Activated CD8-positive, alpha-beta T cell treated with anti-CD3 and anti-CD28 coated beads, Interleukin-2, amount 10 ng/mL, durations not matched to agents 7 days and 5 days (primary cell): ENCODE results near the gene NECAP2. TPM values are rescaled to one million over a fixed set of nuclear protein-coding genes. Genes with fewer than 3 reads are reported as not detected.
"Not testable (repeated sequence)": the region's sequence is repeated elsewhere in the genome, so short reads cannot be mapped to it uniquely, and the experiment has no call there.

Experiments used
- ATAC-seq: fragments of 150-1000 bp; cut with Tn5 transposase; one replicate; pipeline ENCODE4 v1.10.0; 2021; ENCODE audit warnings: moderate library complexity
- CTCF ChIA-PET: fragments of 350-600 bp; sonication (Branson Sonifier 250); formaldehyde crosslinking; loops from one replicate; lab custom pipeline; 2021; ENCODE audit warnings: antibody characterized with exemption; lab: Charles Lee
- POLR2A ChIA-PET: fragments of 350-600 bp; sonication (Branson Sonifier 250); formaldehyde crosslinking; loops from one replicate; lab custom pipeline; 2021; ENCODE audit warnings: antibody characterized with exemption; lab: Charles Lee
- DNase-seq: peaks from one replicate; pipeline ENCODE4 v3.0.0-alpha.2; 2020
- H3K27ac Mint-ChIP-seq: one replicate; pipeline ENCODE4 v1.8.0; 2021; ENCODE audit warnings: mild to moderate bottlenecking, mixed read lengths
- H3K27me3 Mint-ChIP-seq: one replicate; pipeline ENCODE4 v1.8.0; 2021; ENCODE audit warnings: low read depth, mixed read lengths
- H3K36me3 Mint-ChIP-seq: one replicate; pipeline ENCODE4 v1.8.0; 2021; ENCODE audit warnings: low read depth, mixed read lengths
- H3K4me1 Mint-ChIP-seq: one replicate; pipeline ENCODE4 v1.8.0; 2021; ENCODE audit warnings: low read depth, mixed read lengths
- H3K4me3 Mint-ChIP-seq: one replicate; pipeline ENCODE4 v1.8.0; 2021; ENCODE audit warnings: mild to moderate bottlenecking, mixed read lengths
- H3K9me3 Mint-ChIP-seq: one replicate; pipeline ENCODE4 v1.8.0; 2022; ENCODE audit warnings: mixed read lengths; ENCODE audit not compliant: insufficient read depth
- total RNA-seq, 2 experiments: library from RNA; stranded (reverse); gene quantifications; one replicate each; pipeline ENCODE4 v1.2.3, GENCODE V29; 2021

Gene NECAP2
- total RNA-seq, 2 experiments from 2014 or later, result 93.8 to 94.3 TPM

DNA sequence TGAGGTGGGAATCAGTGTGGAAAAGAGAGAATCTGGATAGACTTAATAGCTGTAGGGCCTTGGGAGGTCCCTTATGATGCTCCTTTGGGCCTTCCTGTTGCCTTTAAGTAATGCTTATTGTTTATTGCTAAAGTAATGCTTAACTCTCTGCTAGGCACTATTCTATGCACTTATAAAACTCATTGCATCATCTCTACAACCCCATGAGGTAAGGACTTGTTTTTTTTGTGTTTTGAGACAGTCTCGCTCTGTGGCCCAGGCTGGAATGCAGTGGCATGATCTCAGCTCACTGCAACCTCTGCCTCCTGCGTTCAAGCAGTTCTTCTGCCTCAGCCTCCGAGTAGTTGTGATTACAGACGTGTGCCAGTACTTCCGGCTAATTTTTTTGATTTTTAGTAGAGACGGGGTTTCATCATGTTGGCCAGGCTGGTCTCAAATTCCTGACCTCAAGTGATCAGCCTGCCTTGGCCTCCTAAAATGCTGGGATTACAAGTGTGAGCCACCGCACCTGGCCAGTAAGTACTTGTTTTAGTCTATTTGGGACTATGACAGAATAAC is 22.3 kb downstream of the NECAP2 start:
- Mint-ChIP-seq H3K4me3 (no peak overlapping the region), H3K36me3 (peaks cover 53% of the 10 kb centered on the region)
- POLR2A ChIA-PET, result interaction anchor here (1.7 kb wide), 1 partner anchor 22 kb away, joined by 5 read pairs; the partner anchor contains the start of gene NECAP2

DNA sequence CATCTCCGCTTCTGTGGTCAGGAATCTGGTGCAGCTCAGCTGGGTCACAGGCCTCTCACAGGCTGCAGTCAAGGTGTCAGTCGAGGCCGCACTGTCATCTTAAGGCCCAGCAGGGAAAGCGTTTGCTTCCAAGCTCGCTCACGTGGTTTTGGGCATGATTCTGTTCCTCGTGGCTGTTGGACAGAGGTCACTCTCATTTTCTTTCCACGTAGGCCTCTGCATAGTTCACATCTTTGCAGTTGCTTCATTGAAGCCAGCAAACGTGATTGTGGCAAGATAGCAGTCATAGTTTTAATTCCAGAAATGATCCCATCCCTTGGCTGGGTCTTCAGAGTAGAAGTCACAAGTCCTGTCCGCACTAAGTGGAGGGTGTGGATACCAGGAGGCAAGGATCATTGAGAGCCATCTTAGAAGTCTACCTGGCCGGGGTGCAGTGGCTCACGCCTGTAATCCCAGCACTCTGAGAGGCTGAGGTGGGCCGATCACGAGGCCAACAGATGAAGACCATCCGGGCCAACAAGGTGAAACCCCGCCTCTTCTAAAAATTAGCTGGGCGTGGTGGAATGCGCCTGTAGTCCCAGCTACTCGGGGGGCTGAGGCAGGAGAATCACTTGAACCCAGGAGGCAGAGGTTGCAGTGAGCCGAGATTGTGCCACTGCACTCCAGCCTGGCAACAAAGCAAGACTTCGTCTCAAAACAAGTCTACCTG is 24.5 kb downstream of the NECAP2 start:
- CTCF ChIA-PET, result no interaction called here
- Mint-ChIP-seq H3K4me1 (no peaks in the 10 kb centered on the region), H3K9me3 (no peaks in the 10 kb centered on the region), H3K36me3 (peaks cover 33% of the 10 kb centered on the region), H3K27me3 (no peaks in the 10 kb centered on the region), H3K4me3 (no peak overlapping the region), H3K27ac (no peak overlapping the region)
- POLR2A ChIA-PET, result interaction anchor here (0.6 kb wide), 1 partner anchor 24 kb away, joined by 3 read pairs; no protein-coding TSS in a partner anchor
- DNase-seq, result no peak
- ATAC-seq, result no peak

More for the DNA sequence above, 22.3 kb downstream of the NECAP2 start:
- CTCF ChIA-PET, result no interaction called here
- ATAC-seq (no peak), DNase-seq (no peak)
- Mint-ChIP-seq H3K27me3 (no peaks in the 10 kb centered on the region), H3K9me3 (no peaks in the 10 kb centered on the region), H3K4me1 (no peaks in the 10 kb centered on the region), H3K27ac (no peak overlapping the region)

DNA sequence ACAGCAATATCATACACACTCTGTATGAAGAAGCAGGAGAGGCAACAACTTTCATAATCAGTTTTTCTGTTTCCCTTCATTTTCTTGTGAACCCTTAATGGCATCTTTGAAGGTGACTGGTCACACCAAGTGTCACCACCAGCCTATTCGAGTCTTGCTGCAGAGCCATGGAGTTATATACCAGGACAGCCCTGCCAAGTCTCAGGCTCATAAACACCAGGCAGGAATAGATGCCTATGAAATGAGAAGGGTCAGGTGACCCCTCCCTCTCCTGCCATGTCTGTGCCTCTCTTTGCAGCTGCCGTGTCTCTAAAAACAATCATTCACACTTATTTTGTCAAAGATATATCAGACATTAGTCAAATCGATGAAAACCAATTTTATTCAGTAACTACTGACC is 28.0 kb downstream of the NECAP2 start:
- no peak overlapping the region for H3K27ac Mint-ChIP-seq

DNA sequence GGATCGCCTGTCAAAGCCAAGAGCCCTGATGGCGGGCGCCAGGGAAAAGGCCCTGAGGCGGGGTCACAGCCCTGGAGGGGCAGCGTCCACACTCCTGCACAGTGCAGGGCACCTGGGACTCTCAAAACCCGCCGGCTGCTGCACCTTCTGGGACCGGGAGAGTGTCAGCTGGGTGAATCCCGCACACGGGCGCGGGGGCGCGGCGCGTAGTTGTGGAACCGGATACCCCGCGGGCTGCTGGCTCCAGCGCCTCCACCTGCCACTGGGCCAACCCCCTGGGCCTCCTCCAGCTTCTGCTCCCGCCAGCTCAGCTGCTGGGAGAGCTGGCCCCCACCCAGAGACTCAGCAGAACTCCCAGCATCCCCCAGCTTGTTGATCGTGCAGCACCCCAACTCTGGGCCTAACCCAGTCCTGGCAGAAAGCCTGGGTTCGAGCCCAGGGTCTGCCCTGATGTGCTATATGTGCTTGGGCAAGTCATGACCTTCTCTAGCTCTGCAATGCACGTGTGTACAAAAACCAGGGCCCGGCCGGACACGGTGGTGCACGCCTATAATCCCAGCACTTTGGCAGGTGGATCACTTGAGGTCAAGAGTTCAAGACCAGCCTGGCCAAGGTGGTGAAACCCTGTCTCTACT is 33.8 kb downstream of the NECAP2 start:
- ChIA-PET POLR2A (no interaction called here), CTCF (no interaction called here)
- Mint-ChIP-seq H3K4me3 (no peak overlapping the region), H3K4me1 (no peaks in the 10 kb centered on the region), H3K36me3 (peaks cover 4% of the 10 kb centered on the region), H3K9me3 (no peaks in the 10 kb centered on the region), H3K27me3 (no peaks in the 10 kb centered on the region), H3K27ac (no peak overlapping the region)
- ATAC-seq (no peak), DNase-seq (no peak)

More for the DNA sequence above, 28.0 kb downstream of the NECAP2 start:
- no peak for ATAC-seq
- no peaks in the 10 kb centered on the region for H3K4me1 Mint-ChIP-seq
- no peaks in the 10 kb centered on the region for H3K27me3 Mint-ChIP-seq
- POLR2A ChIA-PET, result no interaction called here
- CTCF ChIA-PET, result interaction anchor here (0.6 kb wide), 1 partner anchor 29 kb away, joined by 3 read pairs; no protein-coding TSS in a partner anchor
- H3K36me3 Mint-ChIP-seq, result peaks cover 11% of the 10 kb centered on the region
- H3K4me3 Mint-ChIP-seq, result no peak overlapping the region
- DNase-seq, result no peak
- H3K9me3 Mint-ChIP-seq, result no peaks in the 10 kb centered on the region

DNA sequence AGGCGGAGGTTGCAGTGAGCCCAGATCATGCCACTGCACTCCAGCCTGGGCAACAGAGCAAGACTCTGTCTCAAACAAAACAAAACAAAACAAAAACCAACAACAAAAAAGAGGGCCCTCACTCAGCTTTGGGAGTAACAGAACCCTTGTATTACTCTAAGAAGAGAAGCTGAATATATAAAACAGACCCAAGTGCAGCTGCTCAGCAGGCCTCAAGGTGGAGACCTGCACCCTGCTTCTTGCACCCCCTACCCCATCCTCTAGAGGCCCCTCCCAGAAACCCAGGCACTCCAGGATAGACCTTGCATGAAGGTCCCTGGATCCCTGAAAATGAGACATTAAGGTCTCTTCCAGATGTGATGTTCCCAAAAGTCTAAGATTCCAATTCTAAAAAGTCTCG is 34.4 kb downstream of the NECAP2 start:
- H3K9me3 Mint-ChIP-seq, H3K4me3 Mint-ChIP-seq, DNase-seq, ATAC-seq, POLR2A ChIA-PET, H3K36me3 Mint-ChIP-seq, H3K4me1 Mint-ChIP-seq, CTCF ChIA-PET, H3K27ac Mint-ChIP-seq, H3K27me3 Mint-ChIP-seq: not testable (repeated sequence)

DNA sequence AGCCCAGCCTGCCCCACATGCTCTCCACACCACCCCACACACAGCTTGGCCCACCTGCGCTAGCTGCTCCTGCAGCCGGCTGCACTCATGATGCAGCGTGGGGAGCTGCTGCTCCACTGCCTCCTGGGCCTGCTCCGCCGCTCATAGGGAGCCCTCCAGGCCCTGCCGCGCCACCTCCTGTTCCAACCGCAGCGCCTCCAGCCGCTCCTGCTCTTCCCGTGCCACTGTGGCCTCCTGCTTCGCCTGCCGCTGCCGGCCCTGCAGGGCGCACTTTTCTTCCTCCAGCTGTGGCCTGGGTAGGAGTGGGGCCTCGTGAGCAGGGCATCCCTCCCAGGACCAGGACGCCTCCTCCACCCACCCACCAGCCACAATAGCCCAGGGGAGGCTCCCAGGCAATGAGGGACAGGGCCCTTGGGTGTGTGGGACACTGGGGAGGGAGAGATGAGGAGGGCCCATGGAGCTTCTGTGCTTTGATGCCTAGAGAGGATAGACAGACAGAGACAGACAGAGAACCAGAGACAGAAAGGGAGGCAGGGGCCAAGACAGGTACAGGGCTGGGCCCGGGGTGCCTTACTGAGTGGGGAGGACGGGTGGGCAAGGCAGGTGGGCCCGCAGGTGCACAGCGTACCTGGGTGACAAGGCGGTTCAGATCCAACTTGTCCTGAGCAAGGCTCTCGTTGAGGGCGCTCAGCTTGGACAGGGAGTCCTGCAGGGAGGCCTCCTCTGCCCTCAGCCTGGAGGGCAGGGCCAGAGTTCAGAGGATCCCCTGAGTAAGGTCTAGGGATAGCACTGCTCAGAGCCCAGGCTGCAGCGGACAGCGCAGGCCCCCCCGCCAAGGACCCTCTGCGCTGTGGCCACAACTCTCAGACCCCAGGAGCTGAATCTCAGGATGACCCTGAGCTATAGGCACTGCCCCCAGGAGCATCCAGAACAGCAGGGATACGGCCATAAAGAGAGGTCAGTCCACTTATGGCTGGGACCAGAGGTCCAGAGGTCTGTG is 35.5 kb downstream of the NECAP2 start:
- H3K9me3 Mint-ChIP-seq, H3K27me3 Mint-ChIP-seq, ATAC-seq, H3K36me3 Mint-ChIP-seq, H3K4me1 Mint-ChIP-seq, DNase-seq, POLR2A ChIA-PET, CTCF ChIA-PET, H3K4me3 Mint-ChIP-seq, H3K27ac Mint-ChIP-seq: not testable (repeated sequence)

DNA sequence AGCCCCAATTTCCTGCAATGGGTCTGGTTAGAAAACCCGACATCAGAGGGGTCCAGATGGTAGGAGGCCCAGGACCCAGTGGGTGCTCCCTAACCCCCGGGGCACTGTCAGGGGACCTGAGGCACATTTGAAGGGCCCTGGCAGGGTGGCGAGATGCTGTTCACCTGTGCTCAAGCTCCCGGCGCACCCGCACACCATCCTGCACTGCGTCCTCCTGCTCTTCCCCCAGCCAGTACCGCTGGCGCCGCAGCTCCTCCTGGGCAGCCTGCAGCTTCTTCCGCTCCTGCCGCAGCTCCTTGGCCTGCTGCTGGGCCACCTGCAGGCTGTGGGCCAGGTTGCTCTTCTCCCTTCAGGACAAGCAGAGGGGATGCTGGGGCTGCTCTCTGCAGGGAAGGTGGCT is 37.6 kb downstream of the NECAP2 start:
- no peak for DNase-seq
- H3K27me3 Mint-ChIP-seq, result no peaks in the 10 kb centered on the region
- H3K4me1 Mint-ChIP-seq, result no peaks in the 10 kb centered on the region

DNA sequence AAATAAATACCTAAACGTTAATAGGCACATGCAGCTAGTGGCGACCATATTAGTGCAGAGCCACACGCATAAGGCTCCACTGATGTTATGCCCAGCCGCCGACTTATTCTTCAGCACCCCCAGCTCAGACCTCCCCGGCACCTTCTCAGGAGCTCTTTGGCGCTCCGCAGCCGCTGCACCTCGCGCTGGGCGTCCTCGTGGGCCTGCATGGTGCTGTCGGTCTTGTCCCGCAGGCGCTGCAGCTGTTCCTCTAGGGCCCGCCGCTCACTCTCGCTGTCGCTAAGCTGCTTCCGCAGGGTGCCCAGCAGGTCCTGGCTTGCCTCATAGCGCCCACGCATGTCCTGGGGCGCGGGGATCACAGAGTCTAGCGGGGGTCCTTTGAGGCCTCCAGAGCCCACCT is 42.6 kb downstream of the NECAP2 start:
- H3K4me3 Mint-ChIP-seq, H3K27ac Mint-ChIP-seq, ATAC-seq, H3K27me3 Mint-ChIP-seq, H3K9me3 Mint-ChIP-seq, POLR2A ChIA-PET, CTCF ChIA-PET, H3K4me1 Mint-ChIP-seq, DNase-seq: not testable (repeated sequence)
- H3K36me3 Mint-ChIP-seq, result peaks cover 14% of the 10 kb centered on the region

More for the DNA sequence above, 37.6 kb downstream of the NECAP2 start:
- Mint-ChIP-seq H3K4me3 (no peak overlapping the region), H3K9me3 (no peaks in the 10 kb centered on the region), H3K27ac (no peak overlapping the region), H3K36me3 (peaks cover 14% of the 10 kb centered on the region)
- ChIA-PET POLR2A (interaction anchor here (1.0 kb wide), 1 partner anchor 35 kb away, joined by 3 read pairs; no protein-coding TSS in a partner anchor), CTCF (no interaction called here)
- ATAC-seq, result no peak

DNA sequence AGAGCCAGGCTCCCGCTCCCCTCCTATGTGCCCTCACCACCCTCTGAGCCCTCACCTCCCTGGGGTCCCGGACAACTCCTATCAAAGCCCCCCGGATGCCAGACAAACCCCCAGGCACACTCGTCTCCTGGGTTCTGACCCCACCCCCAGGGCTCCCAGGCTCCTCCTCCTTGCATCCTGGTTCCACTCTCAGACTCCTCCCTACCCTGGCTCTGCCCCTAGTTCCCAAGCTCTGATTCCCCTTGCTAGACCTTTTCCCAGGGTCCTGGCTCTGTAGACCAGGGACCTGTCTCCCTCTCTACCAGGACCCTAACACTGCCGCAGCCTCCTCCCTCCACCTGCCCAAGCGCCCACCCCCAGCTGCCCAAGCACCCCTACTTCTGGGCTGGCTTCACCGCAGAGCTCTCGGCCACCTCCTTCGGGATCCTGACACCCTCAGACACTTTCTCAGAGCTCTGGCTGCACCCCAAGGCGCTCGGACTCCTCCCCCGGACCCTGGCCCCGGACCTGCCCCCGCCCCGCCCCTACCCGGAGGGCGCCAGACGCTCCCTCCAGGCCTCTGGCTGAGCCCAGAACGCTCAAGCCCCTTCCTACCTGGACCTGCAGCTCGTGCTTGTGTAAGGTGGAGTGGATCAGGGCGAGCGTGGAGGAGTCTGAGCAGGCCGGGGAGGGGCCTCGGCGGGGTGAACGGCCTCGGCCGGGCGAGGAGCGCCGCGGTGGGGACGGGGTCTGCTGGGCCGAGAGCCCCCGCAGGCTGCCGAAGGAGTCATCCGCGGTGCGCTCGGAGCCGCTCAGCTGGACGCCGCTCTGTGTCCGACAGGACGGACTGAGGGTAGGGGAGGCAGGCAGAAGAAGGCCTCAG is 43.3 kb downstream of the NECAP2 start:
- H3K4me3 Mint-ChIP-seq, H3K9me3 Mint-ChIP-seq, ATAC-seq, CTCF ChIA-PET, POLR2A ChIA-PET, H3K27ac Mint-ChIP-seq, H3K4me1 Mint-ChIP-seq, DNase-seq, H3K27me3 Mint-ChIP-seq: not testable (repeated sequence)
- H3K36me3 Mint-ChIP-seq, result peaks cover 10% of the 10 kb centered on the region

DNA sequence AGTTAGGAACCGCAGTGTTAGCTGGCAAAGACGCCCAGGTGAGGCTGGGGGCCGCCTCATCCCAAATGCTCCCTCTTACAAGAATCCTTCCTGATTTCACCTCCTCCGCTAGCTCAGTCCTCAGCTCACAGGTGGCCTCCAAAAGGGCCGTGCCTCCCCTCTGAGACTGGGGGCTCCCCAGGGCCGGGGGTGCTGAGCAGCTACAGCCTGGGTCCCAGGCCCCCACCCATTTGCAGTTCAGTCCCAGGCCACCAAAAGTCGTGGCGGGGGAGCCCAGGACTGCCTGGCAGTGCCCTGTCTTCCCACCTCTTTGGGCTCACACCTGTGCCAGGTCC is 43.9 kb downstream of the NECAP2 start:
- CTCF ChIA-PET, result no interaction called here
- no peaks in the 10 kb centered on the region for H3K27me3 Mint-ChIP-seq
- no peak overlapping the region for H3K4me3 Mint-ChIP-seq
- no peak for DNase-seq
- POLR2A ChIA-PET, result no interaction called here
- no peaks in the 10 kb centered on the region for H3K4me1 Mint-ChIP-seq
- no peaks in the 10 kb centered on the region for H3K9me3 Mint-ChIP-seq
- H3K27ac Mint-ChIP-seq, result no peak overlapping the region
- ATAC-seq, result no peak
- H3K36me3 Mint-ChIP-seq, result peaks cover 10% of the 10 kb centered on the region

DNA sequence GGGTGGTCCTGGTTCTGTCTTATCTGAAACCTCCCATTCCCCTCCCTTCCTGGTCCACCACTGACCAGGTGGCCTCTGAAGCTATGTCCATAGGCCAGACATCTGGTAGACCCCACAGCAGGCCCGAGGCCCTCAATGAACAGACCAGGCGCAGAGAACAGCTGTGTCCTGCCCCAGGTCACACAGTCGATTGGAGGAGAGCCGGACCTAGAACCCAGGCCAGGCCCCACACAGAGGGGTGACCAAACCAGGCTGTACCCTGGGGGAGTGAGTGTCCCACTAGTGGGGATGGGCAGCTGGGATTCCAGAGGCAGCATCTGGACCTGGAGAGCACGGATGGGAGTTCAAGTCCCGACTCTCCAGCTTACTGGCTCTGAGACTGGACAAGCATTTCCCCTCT is 44.4 kb downstream of the NECAP2 start:
- no peaks in the 10 kb centered on the region for H3K4me1 Mint-ChIP-seq
- H3K9me3 Mint-ChIP-seq, result no peaks in the 10 kb centered on the region
- DNase-seq (no peak), ATAC-seq (no peak)
- no peak overlapping the region for H3K27ac Mint-ChIP-seq
- ChIA-PET CTCF (no interaction called here), POLR2A (no interaction called here)
- no peaks in the 10 kb centered on the region for H3K27me3 Mint-ChIP-seq
- peaks cover 10% of the 10 kb centered on the region for H3K36me3 Mint-ChIP-seq
- H3K4me3 Mint-ChIP-seq, result no peak overlapping the region
